GM21619 (cell line): Measurements from ENCODE around the gene ZNF423.

Experiments
- ATAC-seq: cut with Tn5 transposase; IDR thresholded peaks from one replicate; pipeline ENCODE4 v1.9.1; 2021; ENCODE audit not compliant: unreplicated experiment

Gene ZNF423

DNA sequence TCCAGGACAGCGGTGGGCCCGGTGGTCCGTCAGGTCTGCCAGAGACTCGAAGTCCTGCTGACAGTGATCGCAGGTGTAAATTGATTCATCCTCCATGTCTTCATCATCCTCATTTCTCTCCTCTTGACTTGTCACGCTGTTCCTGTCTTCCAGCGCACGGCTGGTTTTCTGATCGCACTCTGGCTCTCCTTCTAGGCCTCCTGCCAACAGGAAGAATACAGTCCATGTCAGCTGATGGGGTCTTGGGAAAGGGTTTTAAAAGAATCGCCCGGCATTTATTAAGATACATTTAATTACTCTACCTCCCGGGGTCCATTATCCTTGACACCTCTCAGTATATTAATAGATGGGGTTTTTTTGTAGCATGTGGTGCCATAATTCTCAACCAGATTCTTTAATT, 125.1 kb downstream of the ZNF423 start:
- no peak for ATAC-seq

DNA sequence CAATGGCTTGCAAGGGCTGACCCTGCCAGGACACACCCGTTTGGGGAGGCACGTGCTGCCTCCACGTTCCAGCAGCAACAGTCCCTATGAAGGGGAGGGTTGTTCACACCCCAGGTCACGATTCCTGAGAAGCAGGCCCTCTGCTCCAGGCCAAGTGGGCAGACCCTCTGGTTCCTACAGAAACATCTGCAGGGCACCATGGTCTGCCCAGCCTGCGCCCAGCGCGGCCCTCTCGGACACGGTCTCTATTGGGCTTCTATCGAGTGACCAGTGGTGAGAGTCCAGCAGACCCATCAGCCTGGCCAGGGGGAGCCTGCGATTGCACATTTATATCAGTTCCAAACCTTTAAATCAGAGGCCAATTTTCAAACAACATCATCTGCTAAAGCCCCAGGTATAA, 128.3 kb downstream of the ZNF423 start:
- no peak for ATAC-seq

GRCh38 chr16:49726155-49726554, 129.8 kb downstream of the ZNF423 start:
- ATAC-seq: no peak

- no peak for ATAC-seq
These were observed 130.3 kb downstream of the ZNF423 start for GRCh38 chr16:49725651-49726050.

GRCh38 chr16:49724774-49725173, 131.1 kb downstream of the ZNF423 start:
- no peak for ATAC-seq

DNA sequence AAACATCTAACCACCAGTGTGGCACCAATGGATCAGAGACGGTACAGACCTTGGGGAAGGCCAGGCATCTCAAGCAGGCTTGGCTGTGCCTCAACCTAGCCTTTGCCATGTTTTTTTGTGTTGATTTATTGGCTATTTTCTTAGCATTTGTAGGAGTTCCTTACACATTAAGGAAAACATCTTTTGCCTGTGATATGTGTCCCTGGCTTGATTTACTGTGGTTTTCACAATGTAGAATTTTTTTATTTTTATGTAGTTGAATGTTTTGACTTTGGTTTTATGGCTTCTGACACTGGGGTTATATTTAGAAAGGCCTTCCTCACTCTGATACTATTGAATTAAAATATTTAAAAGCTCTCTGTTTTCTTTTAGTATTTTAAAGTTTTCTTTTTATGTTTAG, 132.6 kb downstream of the ZNF423 start:
- ATAC-seq: no peak

GRCh38 chr16:49720225-49720624, 135.7 kb downstream of the ZNF423 start:
- no peak for ATAC-seq

- no peak for ATAC-seq
These were observed 138.2 kb downstream of the ZNF423 start for GRCh38 chr16:49717689-49718088.

GRCh38 chr16:49716339-49716934, 139.5 kb downstream of the ZNF423 start:
- ATAC-seq: no peak

GRCh38 chr16:49713770-49714169, 142.1 kb downstream of the ZNF423 start:
- no peak for ATAC-seq

DNA sequence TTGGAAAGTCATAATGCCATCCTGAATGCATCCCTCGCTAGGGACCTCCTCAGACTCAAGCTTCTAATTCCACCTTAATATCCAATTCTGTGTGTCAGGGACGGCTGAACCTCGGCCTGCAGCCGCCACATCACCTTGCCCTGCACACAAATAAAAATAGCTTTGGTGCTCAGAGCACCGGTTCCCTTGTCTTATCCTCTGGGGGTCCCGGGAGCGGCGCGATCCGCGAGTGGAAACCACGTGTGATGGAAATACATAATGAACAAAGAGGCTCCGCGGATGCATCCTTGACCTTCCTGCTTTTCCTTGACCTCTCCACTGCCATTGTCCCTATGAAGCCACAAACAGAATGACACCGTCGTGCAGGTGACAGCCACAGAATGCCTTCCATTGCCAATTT, 143.4 kb downstream of the ZNF423 start:
- ATAC-seq: no peak

DNA sequence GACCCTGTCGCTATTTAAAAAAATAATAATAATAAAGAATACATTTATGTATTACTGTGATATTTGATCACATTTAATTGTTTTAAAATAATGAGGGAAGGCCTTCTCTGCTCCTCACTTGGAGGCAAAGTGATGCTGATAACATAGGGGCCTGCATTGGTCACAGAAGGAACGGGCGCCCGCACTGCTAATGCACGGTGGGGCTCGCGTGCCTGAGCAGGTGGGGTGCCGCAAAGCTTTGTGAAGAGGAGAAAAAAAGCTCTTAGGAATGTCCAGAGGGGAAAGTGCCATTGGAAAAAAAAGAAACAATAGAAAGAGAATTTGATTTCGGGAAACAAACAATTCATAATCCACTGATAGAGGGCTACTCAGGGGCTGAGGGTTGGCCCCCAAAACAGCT, 143.8 kb downstream of the ZNF423 start:
- no peak for ATAC-seq

DNA sequence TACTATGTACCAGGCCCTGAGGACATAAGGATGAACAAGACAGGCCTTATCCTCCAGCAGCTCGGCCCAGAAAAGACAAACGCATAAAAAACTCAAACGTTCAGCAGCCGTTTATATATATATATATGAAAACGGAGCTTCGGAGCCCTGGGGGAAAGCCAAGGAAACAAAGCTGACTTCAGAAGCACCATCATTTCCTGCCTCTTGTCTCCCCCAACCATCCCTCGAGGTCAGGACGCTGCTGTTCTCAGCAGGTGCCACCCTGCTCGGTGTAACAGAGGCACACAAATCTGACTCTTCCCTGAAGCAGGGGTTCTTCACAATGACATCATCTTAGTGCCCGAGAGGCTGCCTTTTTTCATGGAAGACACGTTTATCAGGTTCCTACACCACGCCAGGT, 146.9 kb downstream of the ZNF423 start:
- no peak for ATAC-seq

DNA sequence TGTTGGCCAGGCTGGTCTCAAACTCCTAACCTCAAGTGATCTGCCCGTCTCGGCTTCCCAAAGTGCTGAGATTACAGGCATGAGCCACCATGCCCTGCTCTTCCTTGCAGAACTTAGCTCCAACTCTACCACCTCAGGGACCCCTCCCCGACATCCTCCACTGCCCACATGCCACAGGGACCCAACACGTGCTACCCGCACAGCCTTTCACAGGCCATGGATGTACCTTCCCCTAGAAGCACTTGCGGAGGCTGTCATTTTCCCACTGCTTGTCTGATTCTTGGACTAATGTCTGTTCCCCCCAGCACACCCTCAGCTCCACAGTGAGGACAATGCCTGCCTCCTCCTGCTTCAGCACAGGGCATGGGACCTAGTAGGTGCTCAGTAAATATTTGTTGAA, 147.4 kb downstream of the ZNF423 start:
- no peak for ATAC-seq

DNA sequence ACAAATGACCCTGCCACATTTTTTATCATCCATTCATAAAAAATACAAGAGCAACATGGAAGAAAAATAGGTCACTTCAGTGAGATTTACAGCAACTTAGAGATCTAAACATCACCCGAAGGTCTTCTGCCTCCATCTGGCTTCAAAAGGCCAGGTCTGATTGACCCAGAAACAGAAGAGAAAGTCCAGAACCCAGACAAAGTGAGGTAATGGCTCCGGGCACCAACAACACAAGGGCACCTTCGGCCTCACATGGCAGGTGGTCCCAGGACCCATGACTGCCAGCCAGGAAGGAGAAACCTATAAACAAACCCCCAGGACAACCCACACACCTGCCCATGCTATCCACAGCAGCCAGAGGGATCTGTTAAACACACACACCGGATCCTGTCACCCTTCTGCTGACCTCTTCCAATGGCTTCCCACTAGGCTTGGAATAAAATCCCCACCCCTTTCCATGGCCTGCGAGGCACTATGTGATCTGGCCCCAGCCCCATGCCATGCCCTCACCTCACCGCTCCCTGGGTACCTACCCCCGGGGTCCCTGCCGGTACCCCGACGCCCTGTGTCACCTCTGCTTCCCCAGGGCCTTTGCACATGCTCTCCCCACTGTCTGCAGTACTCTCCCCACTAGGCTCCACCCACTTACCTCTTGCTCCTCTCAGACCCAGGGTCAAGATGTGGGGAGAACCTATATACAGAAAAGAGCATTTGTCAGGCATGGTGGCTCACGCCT, 149.1 kb downstream of the ZNF423 start:
- no peak for ATAC-seq

DNA sequence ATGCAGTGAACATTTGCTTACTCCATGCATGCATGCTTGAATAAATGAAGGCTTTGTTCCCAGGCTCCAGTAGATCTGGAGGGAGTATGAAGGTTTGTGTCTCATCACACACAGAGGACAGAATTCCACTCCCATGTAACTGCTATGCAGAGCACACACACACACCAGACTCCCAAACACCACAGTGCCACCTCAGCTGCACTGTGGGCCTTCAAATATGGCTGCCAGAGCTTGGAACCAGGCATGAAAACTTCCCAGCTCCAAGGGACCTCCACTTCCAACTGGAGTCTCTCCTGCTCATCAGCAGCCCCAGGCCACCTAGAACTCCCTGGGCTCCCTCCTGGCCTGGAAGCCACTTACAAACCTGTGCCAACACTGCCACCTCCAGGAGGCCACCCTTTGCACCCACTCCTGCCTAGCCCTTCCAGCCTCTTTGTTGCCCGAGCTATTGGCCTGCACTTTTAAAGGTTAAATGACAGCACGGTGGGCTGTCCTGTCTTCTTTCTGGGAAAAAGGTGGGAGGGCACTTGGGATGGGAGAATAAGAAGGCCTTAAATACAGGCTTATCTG, 151.2 kb downstream of the ZNF423 start:
- no peak for ATAC-seq

DNA sequence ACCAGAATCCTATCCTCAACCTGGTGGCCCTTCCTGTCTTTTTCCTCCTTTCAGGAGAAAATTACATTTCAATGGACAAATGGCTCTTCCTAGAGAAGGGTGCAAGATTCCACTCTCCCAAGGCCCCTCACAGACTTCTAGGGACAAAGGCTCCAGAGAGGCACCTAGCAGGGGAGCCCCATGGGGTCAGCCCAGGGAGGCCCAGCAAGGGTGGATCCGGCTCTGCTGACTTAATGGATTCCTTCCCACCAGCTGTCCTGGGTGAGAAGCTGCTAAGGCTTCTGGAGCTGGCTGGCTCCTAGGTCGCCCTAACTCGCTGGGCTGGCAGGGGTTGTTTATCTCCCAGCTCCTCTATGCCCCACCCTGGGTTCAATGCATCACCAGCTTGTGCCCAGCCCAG, 152.4 kb downstream of the ZNF423 start:
- ATAC-seq: no peak

DNA sequence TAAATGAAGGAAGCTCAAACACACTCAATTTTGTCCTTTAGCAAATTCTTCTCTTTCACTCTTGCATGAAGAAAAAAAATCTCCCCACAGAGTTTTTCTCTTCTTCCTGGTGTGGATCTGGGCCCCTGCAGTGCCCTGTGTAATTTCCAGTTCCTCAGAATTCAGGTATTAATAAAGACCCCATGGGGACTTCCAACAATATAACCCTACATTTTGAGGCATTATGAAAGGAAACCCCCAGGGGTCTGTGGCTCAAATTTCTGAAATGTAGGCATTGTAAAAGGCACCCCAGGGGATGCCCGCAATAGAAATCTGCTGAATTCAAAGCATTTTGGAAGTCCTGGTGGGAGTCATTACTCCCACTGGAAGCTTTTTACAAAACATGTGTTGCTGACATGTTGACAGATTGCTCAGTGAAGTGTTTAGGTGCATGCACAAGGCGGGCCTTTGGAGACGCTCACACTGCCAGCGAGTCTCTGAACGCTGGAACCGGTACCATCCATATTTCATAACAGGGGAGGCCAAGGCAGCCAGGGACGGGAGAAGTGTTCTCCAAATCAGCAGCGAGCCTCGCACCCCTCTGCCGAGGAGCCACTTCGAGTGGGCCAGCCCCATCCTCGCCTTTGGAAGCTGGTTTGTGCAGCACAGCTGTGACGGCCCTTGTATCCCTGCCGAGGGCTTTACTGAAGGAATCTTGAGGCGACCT, 154.0 kb downstream of the ZNF423 start:
- no peak for ATAC-seq

DNA sequence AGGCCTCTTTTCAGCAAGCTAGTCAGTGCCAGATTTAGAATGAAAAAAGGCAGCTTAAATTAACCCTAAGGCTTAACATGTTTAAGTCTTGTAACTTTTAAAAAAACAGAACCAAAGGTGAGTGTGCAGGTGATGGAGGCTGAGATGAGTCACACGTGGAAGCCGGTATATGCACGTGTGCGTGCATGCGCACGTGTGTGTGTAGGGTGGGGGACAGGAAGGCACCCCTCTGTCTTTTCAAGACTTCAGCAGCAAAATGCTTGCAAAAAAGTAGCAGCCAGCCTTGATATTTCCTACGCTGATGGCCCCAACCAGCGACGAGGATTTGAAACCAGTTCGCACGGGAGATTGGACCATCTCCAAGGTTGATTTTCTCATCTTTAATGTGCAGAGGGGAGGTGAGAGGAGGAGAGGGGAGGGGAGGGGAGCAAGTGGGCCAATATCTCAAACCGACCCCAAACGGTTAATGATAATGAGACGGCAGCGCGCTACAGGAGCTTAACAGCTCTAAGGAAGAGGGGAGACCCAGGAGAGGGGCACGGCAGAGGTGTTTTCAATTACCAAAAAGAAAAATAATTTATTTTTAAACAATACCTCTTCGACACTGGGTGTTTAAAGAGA, 154.7 kb downstream of the ZNF423 start:
- no peak for ATAC-seq

GRCh38 chr16:49700251-49701064, 155.5 kb downstream of the ZNF423 start:
- no peak for ATAC-seq

GRCh38 chr16:49699841-49700175, 156.1 kb downstream of the ZNF423 start:
- ATAC-seq: no peak
